MM.1S (cell line): ENCODE data around the gene CLIP4.

Source experiments
- EZH2 ChIP-seq: fragments of 300-600 bp; sonication (generic); optimal IDR thresholded peaks from 2 replicates; pipeline ENCODE3; 2017; ENCODE audit warnings: low read depth, mild to moderate bottlenecking, antibody characterized with exemption, low read length, mixed read lengths
- TF ChIP-seq, protein P1 (sequence below): fragments of 300-600 bp; sonication (generic); IDR thresholded peaks from 2 replicates; pipeline ENCODE4 v1.5.1; 2016; ENCODE audit warnings: antibody characterized with exemption, low read length, mixed read lengths

DNA sequence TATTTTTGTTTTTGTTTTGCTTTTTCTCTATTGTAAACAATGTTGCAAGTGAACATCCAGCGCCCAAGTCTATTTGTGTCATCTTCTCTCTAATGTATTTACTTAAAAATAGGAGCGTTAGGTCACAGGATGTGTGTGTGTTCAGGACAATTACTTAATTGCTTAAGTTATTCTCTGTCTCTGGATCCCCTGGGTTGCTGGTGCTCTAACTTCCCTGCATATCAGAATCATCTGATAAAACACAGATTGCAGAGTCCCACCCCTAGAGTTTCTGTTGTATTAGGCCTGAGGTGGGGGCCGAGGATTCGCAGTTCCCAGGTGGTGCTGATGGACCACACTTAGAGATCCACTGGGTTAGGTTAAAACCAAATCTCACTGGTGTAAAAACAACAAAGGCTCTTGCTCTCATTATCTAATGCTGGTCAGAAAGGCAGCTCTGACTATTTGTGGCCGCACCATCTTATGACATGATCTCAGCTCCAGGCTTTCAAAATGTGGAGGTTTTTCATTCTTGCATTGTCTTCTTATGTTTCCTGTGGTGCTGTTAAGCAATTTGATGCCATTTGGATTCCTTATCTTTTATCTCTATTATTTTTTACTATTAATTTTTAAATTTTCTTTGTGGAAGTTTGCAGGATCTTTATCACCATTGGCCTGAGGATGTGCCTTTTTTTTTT is 87.7 kb downstream of the CLIP4 start:
- TF ChIP-seq, protein P1, sequence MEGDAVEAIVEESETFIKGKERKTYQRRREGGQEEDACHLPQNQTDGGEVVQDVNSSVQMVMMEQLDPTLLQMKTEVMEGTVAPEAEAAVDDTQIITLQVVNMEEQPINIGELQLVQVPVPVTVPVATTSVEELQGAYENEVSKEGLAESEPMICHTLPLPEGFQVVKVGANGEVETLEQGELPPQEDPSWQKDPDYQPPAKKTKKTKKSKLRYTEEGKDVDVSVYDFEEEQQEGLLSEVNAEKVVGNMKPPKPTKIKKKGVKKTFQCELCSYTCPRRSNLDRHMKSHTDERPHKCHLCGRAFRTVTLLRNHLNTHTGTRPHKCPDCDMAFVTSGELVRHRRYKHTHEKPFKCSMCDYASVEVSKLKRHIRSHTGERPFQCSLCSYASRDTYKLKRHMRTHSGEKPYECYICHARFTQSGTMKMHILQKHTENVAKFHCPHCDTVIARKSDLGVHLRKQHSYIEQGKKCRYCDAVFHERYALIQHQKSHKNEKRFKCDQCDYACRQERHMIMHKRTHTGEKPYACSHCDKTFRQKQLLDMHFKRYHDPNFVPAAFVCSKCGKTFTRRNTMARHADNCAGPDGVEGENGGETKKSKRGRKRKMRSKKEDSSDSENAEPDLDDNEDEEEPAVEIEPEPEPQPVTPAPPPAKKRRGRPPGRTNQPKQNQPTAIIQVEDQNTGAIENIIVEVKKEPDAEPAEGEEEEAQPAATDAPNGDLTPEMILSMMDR: no peak
- TF ChIP-seq EZH2: no peak
